Measurements from ENCODE around the gene PDE4D.

Gene PDE4D

DNA sequence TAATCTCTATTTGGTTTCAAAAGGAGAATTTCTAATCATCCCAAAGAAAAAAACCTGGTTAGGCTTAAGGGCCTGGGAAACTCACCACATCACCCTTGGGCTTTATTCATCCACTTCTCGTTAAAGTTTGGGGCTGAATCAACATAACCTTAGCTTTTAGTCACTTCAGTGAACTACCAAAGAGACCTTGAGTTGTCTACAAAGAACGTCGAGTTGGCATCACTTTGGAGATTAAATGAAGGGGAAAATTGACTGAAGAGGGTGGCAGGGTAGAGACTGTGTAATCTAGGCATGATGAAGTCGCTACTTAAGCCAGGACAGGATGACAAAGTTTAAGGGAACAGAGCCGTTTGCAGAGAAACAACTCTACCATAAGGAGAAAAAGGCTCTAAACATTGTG is 969.2 kb downstream of the PDE4D start:
- ATAC-seq (replicated peaks): no peak
- no peak for DNase-seq
- H3K9me3 Mint-ChIP-seq: no peaks in the 10 kb centered on the region
- no peak overlapping the region for H3K27ac Mint-ChIP-seq
- H3K4me3 Mint-ChIP-seq: no peak overlapping the region
- H3K36me3 Mint-ChIP-seq (ENCODE audit: insufficient read depth): no peaks in the 10 kb centered on the region
- H3K4me1 Mint-ChIP-seq (ENCODE audit: low read depth in 2 of 2): peaks cover 3 to 7% of the 10 kb centered on the region in 2 donors
- peaks cover 10 to 17% of the 10 kb centered on the region in 2 donors for H3K27me3 Mint-ChIP-seq

DNA sequence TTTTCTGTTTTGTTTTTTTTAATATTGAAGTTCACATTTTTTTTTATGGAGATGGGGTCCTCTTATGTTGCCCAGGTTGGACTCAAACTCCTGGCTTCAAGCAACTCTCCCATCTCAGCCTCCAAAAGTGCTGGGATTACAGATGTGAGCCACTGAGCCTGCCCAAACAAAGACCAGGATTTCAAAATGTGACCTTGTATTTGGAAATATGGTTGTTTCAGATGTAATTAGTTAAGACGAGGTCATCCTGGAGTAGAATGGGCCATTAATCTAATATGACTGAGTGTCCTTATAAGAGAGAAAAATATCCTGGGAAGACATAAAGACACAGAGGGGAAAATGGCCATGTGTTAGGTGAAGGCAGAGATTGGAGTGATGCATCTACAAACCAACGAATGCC is 970.2 kb downstream of the PDE4D start:
- no peak overlapping the region for H3K27ac Mint-ChIP-seq
- H3K4me3 Mint-ChIP-seq: no peak overlapping the region
- H3K36me3 Mint-ChIP-seq (ENCODE audit: insufficient read depth): no peaks in the 10 kb centered on the region
- ATAC-seq (replicated peaks) (no peak), DNase-seq (no peak)
- H3K27me3 Mint-ChIP-seq: peaks cover 13 to 17% of the 10 kb centered on the region in 2 donors
- H3K4me1 Mint-ChIP-seq (ENCODE audit: low read depth in 2 of 2): peaks cover 3 to 7% of the 10 kb centered on the region in 2 donors
- H3K9me3 Mint-ChIP-seq: no peaks in the 10 kb centered on the region

DNA sequence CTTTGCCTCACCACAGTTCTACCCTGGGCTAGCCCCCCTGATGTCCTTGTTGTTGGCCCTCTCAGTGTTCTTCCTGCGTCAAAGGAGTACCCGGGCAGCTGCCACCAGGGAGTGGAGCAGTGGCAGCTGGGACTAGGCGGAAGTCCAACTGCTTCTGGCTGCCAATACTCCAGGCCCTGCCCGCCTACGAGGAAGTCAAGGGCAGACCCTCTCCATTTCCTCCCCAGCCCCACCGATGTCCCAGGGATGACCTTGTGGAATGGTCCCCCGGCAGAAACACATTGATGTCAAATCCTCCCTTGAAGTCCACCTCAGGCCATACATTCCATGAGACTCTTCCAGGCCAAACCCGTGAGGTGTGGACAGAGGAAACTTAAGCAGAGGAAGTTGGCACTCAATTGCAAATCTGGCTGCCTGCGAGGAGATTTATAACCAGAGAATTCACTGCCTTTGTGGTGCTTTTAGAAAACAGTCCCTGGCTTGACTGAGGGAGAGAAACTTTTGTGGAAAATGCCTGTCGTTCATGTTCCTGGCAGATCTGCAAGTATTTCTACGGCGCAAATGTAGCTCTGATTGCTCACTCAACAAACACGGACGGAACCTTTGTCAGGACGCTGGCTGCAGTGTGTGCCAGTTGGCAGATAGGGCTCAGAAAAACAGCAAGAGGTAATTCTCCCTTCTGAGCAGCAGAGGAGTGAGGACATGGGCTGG is 970.9 kb downstream of the PDE4D start:
- Mint-ChIP-seq H3K4me1 (ENCODE audit: low read depth in 2 of 2) (peaks cover 3 to 7% of the 10 kb centered on the region in 2 donors), H3K36me3 (ENCODE audit: insufficient read depth) (no peaks in the 10 kb centered on the region), H3K27ac (no peak overlapping the region), H3K9me3 (no peaks in the 10 kb centered on the region), H3K4me3 (no peak overlapping the region), H3K27me3 (peaks cover 11 to 12% of the 10 kb centered on the region in 2 donors)
- ATAC-seq (replicated peaks) (no peak), DNase-seq (no peak)

DNA sequence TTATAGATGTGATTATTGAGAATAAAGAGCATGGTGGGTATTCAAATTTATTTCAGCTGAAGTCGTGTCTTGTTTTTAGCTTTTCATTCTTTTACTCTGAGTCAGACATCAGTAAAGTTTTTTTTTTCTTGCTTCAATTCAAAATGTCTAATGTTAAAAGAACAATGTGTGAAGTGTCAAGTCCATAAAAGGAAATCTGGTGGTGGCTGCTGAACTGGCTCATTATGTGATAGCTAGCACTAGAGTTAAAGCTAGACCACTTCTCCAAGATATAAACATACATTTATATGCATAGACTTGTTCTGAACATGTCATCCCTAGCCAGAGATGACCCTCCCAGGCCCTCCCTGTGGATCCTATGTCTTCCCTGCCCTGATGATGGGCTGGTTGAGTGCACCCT is 972.4 kb downstream of the PDE4D start:
- H3K36me3 Mint-ChIP-seq (ENCODE audit: insufficient read depth): no peaks in the 10 kb centered on the region
- no peak overlapping the region for H3K4me3 Mint-ChIP-seq
- peaks cover 7 to 10% of the 10 kb centered on the region in 2 donors for H3K27me3 Mint-ChIP-seq
- no peak overlapping the region for H3K27ac Mint-ChIP-seq
- H3K4me1 Mint-ChIP-seq (ENCODE audit: low read depth in 2 of 2): peaks cover 0 to 3% of the 10 kb centered on the region in 2 donors
- no peaks in the 10 kb centered on the region for H3K9me3 Mint-ChIP-seq
- ATAC-seq (replicated peaks): no peak
- DNase-seq: no peak

DNA sequence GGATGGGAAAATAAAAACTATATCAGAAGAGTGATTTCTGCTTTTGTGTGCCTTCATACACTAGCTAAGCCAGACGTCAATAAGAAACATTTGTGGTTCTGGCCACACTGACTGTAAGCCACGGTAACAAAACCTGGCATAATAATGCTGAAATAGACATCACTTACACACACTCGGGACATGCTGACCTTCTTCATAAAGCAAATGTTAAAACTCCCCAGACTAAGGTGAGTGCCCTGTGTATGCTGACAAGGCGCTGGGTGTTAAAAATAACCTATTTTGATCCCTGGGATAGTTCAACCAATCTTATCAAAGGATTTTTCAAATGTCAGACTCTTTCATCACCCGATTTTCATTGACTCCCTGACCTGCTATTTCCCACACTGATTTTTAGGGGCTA is 973.7 kb downstream of the PDE4D start:
- H3K27ac Mint-ChIP-seq: no peak overlapping the region
- DNase-seq (no peak), ATAC-seq (replicated peaks) (no peak)
- H3K4me1 Mint-ChIP-seq (ENCODE audit: low read depth in 2 of 2): no peaks in the 10 kb centered on the region
- no peak overlapping the region for H3K4me3 Mint-ChIP-seq
- peaks cover 14% of the 10 kb centered on the region in 2 donors for H3K27me3 Mint-ChIP-seq
- peaks cover 3% of the 10 kb centered on the region for H3K36me3 Mint-ChIP-seq (ENCODE audit: insufficient read depth)
- no peaks in the 10 kb centered on the region for H3K9me3 Mint-ChIP-seq

Measured in effector memory CD8-positive, alpha-beta T cell (primary cell).